Panc1 (cell line): ENCODE data around the gene PISD. TPM values are rescaled to one million over a fixed set of nuclear protein-coding genes. Genes with fewer than 3 reads are reported as not detected.

Source experiments
- ATAC-seq: fragments of 200-7000 bp; cut with Tn5 transposase; 2 replicates; pipeline ENCODE4 v1.9.1; 2020; ENCODE audit warnings: mild to moderate bottlenecking, moderate library complexity
- BruUV-seq: library from RNA; stranded (reverse); fragments of 400-500 nt; replicated peaks from 2 replicates; lab custom pipeline; 2021; lab: Mats Ljungman, UMichigan
- CTCF ChIA-PET: fragments of 300-600 bp; sonication (Branson Sonifier 250); formaldehyde crosslinking; loops from one replicate; lab custom pipeline; 2022; ENCODE audit warnings: antibody characterized with exemption; lab: Charles Lee
- POLR2A ChIA-PET: fragments of 300-600 bp; sonication (Branson Sonifier 250); formaldehyde crosslinking; loops from one replicate; lab custom pipeline; 2022; ENCODE audit warnings: antibody characterized with exemption; lab: Charles Lee
- DNase-seq: peaks from one replicate; pipeline ENCODE4 v3.0.0-alpha.2; 2010; ENCODE audit warnings: low read depth, low spot score
- H3K27ac ChIP-seq: 2 replicates; pipeline ENCODE4 v1.5.1; 2011; ENCODE audit warnings: mild to moderate bottlenecking, low read length, inconsistent platforms
- H3K27me3 ChIP-seq: fragments of 200-500 bp; sonication (Bioruptor generic); 2 replicates; pipeline ENCODE4 v1.6.0; 2014; ENCODE audit warnings: low read length, inconsistent platforms; ENCODE audit not compliant: control insufficient read depth, insufficient read depth
- H3K36me3 ChIP-seq: fragments of 200-500 bp; sonication (Bioruptor generic); 2 replicates; pipeline ENCODE4 v1.5.1; 2014; ENCODE audit warnings: inconsistent platforms, mild to moderate bottlenecking, low read length, moderate library complexity; ENCODE audit not compliant: control insufficient read depth, insufficient read depth
- H3K4me1 ChIP-seq: 2 replicates; pipeline ENCODE4 v1.5.1; 2011; ENCODE audit warnings: inconsistent platforms, mild to moderate bottlenecking, low read length, moderate library complexity; ENCODE audit not compliant: control insufficient read depth, insufficient read depth
- H3K4me3 ChIP-seq, 2 experiments: 2 replicates each; pipeline ENCODE4 v1.5.1; 2011 to 2012; ENCODE audit warnings: low read depth in 2 of 2, low read length in 2 of 2, mild to moderate bottlenecking in 2 of 2, inconsistent platforms in 1 of 2, moderate library complexity in 1 of 2
- H3K9me3 ChIP-seq: fragments of 200-500 bp; sonication (Bioruptor generic); 2 replicates; pipeline ENCODE4 v1.5.1; 2014; ENCODE audit warnings: low read depth, mild to moderate bottlenecking, inconsistent platforms, low read length, moderate library complexity; ENCODE audit not compliant: control insufficient read depth, insufficient read depth
- CTCF ChIP-seq: fragments of 450-650 bp; IDR thresholded peaks from 2 replicates; pipeline ENCODE4 v1.5.1; 2017; ENCODE audit warnings: mild to moderate bottlenecking
- POLR2AphosphoS5 ChIP-seq: IDR thresholded peaks from 2 replicates; pipeline ENCODE4 v1.6.1; 2012; ENCODE audit warnings: mild to moderate bottlenecking, low read depth, low read length, moderate library complexity
- REST ChIP-seq, 2 experiments: IDR thresholded peaks; 2 replicates each; pipeline ENCODE4 v1.6.1; 2011 to 2012; ENCODE audit warnings: low read depth in 2 of 2, control low read depth in 1 of 2, low read length in 1 of 2, mild to moderate bottlenecking in 1 of 2, moderate library complexity in 1 of 2; ENCODE audit not compliant: insufficient read depth in 1 of 2
- SIN3A ChIP-seq: IDR thresholded peaks from 2 replicates; pipeline ENCODE4 v1.6.1; 2012; ENCODE audit warnings: low read depth, mild to moderate bottlenecking, low read length, moderate library complexity, borderline replicate concordance; ENCODE audit not compliant: insufficient read depth
- TCF7L2 ChIP-seq: IDR thresholded peaks from 2 replicates; pipeline ENCODE4 v1.6.1; 2011; ENCODE audit warnings: mild to moderate bottlenecking, low read depth, low read length, inconsistent platforms
- in situ Hi-C: cut with HindIII; loops from 2 replicates; pipeline ENCODE4 v1.10.0; 2016; ENCODE audit warnings: low sequenced_read_pairs, low pct_unique_long_range_greater_than_20kb
- intact Hi-C: fragments of 100-400 bp; cut with micrococcal nuclease; formaldehyde crosslinking; loops from one replicate; pipeline ENCODE4 v1.10.0; 2022; ENCODE audit not compliant: unreplicated experiment
- total RNA-seq: library from RNA; stranded (reverse); gene quantifications from one replicate; pipeline ENCODE4 v1.2.1, GENCODE V29; 2021; ENCODE audit not compliant: unreplicated experiment

The PISD gene
- total RNA-seq, 1 experiment from 2014 or later: 33.8 TPM

GRCh38 chr22:31639436-31640039 is 22.5 kb downstream of the PISD start:
- no peak for TF ChIP-seq CTCF
- no peak for TF ChIP-seq POLR2AphosphoS5
- TF ChIP-seq REST (IDR thresholded peaks at IDR 0.05; ENCODE audit: insufficient read depth in 1 of 2, low read depth in 2 of 2, low read length in 1 of 2): no peak
- no peak for TF ChIP-seq SIN3A
- no peak for TF ChIP-seq TCF7L2
- H3K27ac ChIP-seq: no peak overlapping the region
- ChIA-PET CTCF (no interaction called here), POLR2A (interaction anchor here (0.5 to 0.6 kb wide), 3 partner anchors 23 to 369 kb away, joined by 4 to 18 read pairs (median 10); no protein-coding TSS in a partner anchor)
- intact Hi-C loops: loop anchor here (10.0 kb wide), 1 partner anchor 75 kb away; no protein-coding TSS in a partner anchor
- H3K4me3 ChIP-seq: no peak overlapping the region
- in situ Hi-C loops: no loop called here
- no peaks in the 10 kb centered on the region; the same call in 1 of the 2 replicates for H3K4me1 ChIP-seq
- H3K27me3 ChIP-seq: no peaks in the 10 kb centered on the region
- BruUV-seq: no TSS peak
- H3K9me3 ChIP-seq: no peaks in the 10 kb centered on the region
- DNase-seq: no peak
- H3K36me3 ChIP-seq: no peaks in the 10 kb centered on the region
- ATAC-seq: no peak

- H3K4me3 ChIP-seq: no peak overlapping the region
- no peak overlapping the region for H3K27ac ChIP-seq
- intact Hi-C loops: loop anchor here (10.0 kb wide), 1 partner anchor 73 kb away; no protein-coding TSS in a partner anchor
- BruUV-seq: no TSS peak
- no peaks in the 10 kb centered on the region; the same call in 1 of the 2 replicates for H3K4me1 ChIP-seq
- no peak for DNase-seq
- no peak for TF ChIP-seq CTCF
- in situ Hi-C loops: no loop called here
- H3K9me3 ChIP-seq: no peaks in the 10 kb centered on the region
- no peak for ATAC-seq
- H3K36me3 ChIP-seq: no peaks in the 10 kb centered on the region
- ChIA-PET CTCF (interaction anchor here (0.7 kb wide), 1 partner anchor 109 kb away, joined by 8 read pairs; no protein-coding TSS in a partner anchor), POLR2A (no interaction called here)
- H3K27me3 ChIP-seq: no peaks in the 10 kb centered on the region
These were observed 24.0 kb downstream of the PISD start for GRCh38 chr22:31637891-31638618.
